Measurements from ENCODE around the gene GPX4.
"Not testable (repeated sequence)": the region's sequence is repeated elsewhere in the genome, so short reads cannot be mapped to it uniquely, and the experiment has no call there.

The GPX4 gene

DNA sequence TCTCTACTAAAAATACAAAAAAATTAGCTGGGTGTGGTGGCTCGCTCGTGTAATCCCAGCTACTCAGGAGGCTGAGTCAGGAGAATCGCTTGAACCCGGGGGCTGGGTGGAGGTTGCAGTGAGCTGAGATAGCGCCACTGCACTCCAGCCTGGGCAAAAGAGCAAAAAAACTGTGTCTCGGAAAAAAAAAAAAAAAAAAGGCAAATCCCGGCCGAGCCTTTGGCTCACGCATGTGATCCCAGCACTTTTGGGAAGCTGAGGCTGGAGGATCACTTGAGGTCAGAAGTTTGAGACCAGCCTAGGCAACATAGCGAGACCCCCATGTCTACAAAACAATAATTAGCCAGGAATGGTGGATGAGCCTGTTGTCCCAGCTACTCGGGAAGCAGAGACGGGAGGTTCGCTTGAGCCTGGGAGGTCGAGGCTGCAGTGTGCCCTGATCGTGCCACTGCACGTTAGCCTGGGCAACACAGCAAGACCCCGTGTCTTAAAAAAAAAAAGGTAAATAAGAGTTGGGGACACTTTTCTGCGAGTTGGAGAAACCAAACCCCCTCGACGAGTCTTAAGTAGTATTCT lies 574 bp upstream of the GPX4 start:
- no peak for DNase-seq

DNA sequence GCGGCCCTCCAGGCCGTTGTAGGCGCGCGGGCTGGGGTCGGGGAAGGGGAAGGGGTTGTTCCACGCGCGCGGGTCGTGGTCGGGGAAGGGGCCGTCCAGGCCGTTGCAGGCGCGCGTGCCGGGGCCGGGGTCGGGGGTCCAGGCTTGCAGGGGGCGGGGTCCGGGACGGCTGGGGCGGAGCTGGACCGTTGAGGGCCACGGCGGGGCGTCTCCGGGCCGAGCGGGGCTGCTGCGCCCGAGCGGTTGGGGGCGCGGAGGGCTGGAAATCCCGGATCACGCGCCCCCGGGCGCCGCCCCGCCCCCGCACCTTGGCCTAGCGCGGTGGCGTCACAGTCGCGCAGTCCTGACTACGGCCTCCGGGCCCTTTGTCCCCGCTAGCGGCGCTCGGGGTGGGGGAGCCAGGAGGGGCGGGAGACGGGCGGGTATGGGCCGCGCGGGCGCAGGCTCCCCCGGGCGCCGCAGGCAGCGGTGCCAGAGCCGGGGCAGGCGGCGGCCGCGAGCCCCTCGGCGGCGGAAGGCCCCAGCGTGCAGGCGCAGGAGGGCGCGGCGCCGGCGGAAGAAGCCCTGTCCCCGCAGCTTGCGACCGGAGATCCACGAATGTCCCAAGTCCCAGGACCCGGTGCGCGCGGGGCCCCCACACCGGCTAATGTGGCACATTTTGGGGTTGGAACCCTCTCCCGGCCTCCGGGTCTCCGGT lies 665 bp downstream of the GPX4 start:
- peak; percentile 82 for DNase-seq

DNA sequence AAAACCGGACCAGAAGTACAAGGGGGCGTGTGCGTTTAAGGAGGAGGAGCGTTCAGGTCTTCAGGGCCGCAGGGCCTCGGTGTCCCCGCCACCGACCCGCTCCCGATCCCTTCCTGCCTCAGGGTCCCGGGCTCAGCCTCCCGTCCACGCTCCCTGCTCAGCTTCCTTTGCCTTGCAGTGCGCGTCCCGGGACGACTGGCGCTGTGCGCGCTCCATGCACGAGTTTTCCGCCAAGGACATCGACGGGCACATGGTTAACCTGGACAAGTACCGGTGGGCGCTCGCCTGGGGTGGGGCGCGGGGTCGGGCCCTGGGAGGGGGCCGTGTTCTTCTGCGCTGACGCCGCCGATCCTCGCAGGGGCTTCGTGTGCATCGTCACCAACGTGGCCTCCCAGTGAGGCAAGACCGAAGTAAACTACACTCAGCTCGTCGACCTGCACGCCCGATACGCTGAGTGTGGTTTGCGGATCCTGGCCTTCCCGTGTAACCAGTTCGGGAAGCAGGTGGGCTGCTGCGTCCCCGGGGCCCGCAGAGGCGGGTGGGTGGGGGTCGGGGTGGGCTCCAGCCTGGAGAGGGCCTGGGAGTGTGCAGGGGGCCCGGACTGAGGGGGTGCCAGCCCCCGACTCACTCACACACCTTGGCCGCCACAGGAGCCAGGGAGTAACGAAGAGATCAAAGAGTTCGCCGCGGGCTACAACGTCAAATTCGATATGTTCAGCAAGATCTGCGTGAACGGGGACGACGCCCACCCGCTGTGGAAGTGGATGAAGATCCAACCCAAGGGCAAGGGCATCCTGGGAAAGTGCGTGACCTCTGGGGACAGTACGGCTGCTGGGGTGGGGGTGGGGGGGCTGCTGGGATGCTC lies 1.4 kb downstream of the GPX4 start:
- DNase-seq, result no peak

DNA sequence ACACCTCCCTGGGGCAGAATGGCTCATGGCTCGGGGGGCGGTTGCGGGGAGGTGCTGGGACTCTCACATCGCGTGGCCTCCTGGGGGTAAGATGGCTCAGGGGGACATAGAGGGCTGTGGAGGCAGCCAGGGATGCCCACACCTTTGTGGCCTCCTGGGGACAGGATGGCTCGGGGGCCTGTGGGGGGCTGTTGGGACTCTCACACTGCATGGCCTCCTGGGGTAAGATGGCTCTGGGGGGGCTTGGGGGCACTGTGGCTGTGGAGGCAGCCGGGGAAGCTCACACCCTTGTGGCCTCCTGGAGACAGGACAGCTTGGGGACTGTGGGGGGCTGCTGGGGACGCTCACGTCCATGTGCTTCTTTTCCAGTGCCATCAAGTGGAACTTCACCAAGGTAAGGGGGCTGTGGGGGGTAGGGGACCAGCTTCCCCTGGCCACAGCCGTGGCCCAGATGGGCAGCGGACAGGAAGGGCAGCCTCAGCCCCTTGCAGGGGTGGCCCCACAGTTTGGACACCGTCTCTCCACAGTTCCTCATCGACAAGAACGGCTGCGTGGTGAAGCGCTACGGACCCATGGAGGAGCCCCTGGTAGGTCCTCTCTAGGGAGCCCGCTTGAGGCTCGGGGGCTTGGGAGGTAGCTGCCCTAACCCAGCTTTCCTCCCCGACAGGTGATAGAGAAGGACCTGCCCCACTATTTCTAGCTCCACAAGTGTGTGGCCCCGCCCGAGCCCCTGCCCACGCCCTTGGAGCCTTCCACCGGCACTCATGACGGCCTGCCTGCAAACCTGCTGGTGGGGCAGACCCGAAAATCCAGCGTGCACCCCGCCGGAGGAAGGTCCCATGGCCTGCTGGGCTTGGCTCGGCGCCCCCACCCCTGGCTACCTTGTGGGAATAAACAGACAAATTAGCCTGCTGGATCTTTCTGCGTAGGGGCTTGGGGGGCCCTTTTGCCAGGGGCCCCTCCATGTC lies 2.4 kb downstream of the GPX4 start:
- DNase-seq, result no peak

DNA sequence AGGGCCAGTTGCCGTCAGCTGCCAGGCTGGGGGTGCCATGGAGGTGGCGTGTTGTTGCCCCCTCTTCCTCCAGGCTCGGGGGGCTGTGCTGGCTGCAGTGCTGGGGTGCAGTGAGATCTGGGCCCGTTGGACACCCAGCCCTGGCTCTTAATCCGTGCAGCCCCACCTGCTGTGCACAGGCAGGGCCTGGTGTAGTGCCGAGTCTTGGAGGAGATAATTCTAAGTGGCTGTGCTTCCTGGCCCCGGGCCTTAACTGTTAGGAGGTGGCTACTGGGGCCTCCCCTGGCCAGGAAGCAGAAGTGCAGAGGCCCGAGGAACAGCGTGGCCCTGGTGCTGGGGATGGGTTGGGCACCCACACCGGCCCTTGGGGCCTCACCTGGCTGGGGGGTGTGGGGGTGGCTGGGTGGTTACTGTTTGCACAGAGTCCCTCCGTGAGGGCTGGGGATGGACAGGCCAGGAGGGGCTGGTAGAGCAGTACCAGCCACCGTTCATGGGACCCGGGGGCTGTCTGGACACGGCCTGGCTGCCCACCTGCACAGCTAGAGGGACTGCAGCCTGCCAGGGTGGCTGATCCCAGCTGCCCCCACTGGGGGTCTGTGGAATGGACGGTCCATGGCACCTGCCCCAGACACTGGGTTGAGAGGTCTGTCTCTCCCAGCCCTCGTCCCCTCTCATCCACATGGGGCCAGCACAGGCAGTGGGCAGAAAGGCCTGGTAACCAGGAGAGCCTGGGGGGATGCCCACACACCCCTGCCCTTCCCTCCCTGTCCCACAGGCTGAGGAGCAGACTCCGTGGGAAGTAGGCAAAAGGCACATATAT lies 3.3 kb downstream of the GPX4 start:
- DNase-seq, result no peak

DNA sequence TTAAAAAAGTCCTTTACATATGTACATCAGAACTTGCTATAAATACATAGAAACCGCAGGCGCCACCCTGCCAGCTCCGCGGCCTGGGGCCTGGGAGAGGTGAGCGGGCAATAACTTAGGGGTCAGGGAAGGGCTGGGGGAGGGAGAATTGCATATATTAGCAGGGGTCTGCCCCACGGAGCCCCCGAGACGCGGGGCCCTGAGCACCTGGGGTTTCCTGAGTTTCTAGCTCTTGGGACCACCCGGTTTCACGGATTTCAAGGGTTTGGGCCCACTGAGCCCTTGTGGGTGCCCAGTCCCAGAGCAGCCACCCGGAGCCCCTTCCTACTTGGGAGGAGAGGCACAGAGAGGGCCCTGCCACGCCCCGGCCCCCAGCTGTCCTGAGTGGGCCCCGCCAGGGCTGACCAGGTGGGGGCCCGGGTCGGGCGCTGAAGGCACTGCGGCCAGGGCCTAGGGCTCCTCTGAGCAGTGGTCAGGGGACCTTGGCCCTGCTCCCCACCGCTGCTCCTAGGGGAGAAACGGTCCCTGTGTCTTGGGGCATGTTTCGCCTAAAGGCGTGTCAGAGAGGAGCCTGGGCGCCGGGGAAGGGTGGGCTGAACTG lies 4.0 kb downstream of the GPX4 start:
- no peak for DNase-seq

DNA sequence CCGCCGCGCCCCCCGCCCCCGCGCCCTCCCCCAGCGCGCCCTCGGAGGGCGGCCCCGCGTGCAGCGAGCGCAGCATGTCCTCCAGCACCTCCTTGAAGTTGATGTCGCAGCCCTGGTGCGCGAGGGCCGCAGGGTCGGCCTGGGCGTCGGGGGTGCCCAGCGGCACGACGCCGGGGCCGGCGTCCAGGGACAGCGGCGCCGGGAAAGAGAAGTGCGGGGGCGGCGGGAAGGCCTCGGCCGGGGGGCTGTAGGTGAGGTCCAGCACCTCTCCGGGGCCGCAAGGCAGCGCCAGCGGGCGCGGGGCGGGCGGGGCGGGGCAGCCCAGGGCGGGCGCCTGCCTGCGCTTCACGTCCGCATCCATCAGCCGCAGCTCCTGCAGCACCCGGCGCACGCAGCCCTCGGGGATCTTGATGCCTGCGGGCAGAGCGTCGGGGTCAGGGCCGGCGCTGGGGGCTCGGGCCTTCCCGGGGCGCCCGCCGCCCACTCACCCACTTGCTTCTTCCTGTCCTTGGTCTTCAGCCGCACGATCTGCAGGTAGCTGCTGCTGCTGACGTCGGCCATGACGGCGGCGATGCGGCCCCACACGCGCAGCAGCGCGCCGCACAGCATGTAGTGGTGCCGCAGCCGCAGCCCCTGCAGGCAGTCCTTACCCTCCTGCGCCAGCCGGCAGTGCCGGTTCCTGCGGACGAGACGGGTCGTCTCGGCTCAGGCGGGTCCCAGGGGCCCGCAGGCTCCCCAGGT lies 4.7 kb downstream of the GPX4 start:
- DNase-seq, result no peak

DNA sequence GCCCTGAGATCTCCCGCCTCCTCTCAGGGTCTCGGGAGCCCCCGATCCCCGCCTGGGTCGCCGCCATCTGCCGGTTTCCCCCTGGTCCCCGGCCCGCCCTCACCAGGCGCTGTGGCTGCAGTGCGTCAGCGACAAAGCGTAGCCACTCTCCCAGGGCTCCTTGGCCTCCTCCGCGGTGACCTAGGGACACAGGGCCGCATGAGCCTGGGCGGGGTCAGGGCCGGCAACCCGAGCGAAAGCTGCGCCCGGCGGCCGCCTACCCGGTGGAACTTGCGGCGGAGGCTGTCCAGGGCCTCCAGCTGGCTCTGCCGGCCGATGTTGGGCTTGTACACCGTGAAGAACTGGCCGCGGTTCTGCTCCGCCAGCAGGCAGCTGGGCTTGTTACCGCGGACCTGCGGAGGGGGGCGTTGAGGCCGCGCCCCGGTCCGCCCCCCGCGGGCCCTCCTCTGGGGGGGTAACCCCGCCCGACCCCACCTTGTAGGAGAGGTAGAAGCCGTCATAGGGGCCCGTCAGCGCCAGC lies 5.3 kb downstream of the GPX4 start:
- DNase-seq, result no peak

DNA sequence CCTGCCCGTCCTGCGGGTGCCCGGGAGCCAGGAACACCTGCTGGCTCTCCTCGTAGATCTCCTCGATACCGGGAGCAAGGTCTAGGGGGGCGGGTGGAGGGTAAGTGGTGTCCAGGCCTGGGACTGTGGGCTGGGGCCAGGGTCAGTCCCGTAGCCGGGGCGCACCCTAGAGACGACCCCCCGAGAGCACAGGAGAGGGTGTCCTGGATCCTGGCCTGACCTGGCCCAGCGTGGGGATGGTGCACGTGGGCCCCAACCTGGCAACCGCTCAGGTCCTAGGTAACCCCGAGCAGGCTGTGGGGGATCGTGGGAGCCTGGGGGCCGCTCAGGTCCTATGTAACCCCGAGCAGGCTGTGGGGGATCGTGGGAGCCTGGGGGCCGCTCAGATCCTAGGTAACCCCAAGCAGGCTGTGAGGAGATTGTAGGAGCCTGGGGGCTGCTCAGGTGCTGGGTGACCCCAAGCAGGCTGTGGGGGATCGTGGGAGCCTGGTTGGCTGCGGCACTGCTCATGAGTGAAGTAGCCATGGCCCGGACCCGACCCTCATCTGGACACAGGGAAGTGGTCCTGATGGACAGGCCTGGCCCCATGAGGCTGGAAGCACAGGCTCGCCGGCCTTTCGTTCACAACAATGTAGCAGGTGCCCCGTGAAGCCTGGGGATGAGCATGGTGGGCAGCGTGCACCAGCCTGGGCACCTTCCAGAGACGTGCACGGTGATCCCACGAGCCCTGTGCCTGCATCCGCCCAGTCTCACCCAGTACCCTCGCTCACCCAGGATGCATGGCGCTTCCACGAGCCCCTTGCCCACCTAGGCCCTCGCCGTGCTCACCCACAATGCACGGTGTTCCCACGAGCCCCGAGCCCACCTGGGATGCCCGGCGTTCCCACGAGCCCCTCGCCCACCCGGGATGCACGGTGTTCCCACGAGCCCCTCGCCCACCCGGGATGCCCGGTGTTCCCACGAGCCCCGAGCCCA lies 6.2 kb downstream of the GPX4 start:
- no peak for DNase-seq

DNA sequence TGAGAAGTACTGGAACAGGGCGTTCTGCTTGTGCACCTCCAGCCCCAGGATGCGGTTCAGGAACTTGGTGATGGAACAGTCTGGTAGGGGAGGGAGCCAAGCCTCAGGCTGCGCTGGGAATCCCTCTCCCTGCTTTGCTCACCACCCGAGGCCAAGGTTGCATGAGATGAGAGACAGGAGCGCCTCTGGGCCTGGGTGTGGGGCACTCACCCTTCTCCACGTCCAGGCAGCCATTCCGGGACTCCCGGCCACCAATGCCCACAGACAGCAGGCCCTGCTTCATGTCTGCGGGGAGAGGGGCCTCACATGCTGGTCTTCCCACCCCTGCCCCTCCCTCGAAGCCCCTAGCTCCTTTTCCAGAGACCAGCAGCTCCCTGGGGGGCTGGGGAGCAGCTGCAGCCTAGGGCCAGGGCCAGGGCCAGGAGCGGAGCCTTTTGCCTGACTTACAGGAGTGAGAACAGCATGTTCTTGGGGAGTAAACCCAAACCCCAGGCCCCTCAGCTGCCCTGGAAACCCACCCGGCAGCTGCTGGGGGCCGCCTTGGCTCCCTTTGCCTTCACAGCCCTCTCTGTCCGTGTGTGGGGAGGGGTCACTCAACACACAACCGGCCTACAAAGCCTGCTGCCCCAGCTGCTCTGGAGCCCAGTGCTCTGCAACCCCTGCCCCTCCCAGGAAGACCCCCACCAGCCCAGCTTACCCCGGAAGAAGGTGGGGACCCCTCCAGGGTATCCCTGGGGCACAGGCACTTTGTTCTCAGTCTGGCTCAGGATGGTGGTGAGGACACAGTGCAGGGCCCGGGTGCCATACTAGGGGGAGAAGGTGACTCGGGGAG lies 7.2 kb downstream of the GPX4 start:
- DNase-seq, result no peak

DNA sequence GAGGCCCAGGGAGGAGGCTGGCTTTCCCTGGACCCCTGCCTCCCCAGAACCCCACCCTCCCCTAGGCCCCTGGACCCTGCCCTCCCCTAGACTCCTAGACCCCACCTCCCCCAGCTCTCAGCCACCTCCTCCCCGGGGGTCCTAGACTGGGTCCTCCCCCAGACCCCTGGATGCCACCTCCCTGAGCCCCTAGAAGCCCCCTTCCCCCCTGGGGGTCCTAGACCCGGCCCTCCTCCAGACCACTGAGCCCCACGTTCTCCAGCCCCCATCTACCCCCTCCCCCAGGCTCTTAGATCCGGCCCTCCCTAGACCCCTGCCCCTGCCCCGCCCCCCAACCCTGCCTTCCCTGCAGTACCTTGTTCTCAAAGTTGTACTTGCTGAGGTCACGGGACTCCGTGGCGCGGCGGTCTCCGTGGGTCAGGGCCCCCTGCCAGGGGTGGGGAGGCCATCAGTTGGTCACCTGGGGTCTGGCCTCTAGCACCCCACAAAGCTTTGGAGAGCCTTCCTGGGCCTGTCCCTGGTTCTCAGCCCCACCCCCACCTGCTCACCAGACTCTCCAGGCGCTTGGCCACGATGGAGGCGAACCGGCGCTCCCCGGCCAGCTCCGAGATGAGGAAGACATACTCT lies 8.0 kb downstream of the GPX4 start:
- no peak for DNase-seq

DNA sequence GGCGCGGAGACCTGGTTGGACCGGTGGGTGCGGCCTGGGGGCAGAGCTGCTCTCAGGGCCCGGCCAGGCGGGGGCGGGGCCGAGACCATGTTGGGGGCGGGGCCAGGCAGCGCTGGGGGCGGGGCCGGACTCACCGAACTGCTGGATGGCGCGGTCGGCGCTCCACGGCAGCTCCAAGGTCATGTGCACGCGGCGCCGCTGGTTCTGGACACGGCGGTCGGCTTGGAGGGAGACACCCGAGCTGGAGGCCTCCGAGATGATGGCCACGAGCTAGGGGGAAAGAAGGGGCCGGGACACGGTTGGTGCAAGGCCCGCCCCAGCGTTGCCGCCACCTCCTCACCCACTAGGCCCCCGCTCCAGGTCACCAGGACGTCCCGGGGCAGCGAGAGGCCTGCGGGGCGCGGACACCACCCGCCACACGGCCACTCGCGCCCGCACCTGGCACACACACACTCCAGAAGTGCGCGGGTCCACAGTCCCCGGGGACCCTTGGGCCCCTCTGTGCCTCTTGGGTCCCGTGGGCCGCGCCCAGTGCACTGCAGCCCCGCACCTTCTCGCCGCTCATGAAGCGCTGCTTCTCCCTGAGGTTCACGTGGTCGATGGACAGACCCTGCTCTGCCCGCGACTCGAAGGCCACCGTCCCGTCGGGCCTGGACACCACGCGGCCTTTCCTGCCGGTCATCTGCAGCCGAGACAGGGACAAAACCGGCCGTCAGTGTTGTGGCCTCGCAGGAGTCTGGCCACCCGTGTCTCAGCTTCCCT lies 8.7 kb downstream of the GPX4 start:
- no peak for DNase-seq

DNA sequence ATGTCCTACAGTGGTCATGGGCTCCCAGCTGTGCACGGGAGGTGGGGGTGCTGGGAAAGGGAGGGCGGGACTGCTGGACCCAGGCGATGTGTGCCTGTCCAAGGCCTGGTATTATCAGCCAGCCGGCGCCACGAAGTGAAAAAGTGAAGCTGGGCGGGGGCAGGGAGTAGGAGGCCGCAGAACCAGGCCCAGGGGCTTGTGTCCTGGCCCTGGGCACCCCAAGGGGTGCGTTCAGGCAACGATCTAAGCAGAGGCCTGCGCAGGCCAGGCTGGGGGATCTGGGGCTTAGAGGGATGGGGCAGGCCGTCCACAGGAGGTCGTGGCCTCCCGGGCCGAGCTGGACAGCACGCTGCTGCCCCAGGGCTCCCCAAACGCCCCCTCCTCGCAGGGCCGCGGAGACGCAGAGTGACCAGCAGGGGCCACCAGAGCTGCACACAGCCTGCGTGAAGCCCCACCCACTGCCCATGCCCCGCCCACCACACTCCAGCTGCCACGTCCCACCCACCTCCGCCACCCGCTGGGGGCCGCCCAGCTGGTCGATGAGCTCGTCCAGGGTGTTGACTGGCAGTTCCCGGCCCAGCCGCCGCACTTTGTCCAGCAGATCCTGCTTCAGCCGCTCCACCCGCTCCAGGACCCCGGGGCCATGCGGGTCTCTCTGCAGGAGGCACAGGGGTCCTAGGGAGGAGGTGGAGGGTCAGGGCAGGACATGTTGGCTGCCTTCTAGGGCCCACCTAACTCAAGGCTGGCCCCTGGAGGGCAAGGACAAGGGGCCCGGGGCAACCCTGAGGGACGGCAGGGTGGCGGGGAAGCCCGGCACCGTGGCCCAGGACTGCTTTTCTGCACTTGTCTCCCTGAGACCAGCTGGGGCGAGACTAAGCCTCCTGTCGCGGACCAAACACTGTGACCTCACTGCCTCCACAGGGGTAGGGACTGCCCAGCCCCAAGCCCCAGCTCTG lies 9.5 kb downstream of the GPX4 start:
- DNase-seq, result peak; percentile 89

DNA sequence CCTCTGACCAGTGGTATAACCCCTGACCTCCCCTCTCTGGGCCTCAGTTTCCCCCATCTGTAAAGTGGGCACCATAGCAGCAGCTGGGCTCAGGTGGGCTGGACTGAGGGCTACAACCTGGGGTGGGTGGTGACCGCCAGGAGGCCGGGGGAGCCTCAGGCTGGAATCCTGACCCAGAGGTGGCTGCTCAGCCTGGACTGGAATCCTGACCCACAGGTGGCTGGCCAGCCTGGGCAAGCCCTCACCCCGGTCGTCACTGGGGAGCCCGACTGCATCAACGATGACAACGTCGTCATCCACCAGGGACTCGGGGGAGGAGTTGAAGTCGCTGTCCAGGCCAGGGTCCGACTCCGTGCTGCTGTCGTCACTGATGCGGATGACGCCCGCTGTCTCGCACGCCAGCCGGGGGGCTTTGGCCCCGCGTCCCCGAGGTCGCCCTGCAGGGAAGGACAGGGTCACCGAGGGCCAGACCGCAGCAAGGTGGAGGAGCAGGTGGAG lies 10.2 kb downstream of the GPX4 start:
- DNase-seq, result no peak

DNA sequence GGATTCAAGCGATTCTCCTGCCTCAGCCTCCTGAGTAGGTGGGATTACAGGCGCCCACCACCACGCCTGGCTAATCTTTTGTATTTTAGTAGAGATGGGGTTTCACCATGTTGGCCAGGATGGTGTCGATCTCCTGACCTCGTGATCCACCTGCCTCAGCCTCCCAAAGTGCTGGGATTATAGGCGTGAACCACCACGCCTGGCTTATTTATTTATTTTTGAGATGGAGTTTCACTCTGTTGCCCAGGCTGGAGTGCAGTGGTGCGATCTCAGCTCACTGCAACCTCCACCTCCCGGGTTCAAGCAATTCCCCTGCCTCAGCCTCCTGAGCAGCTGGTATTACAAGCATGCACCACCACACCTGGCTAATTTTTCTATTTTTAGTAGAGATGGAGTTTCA lies 10.9 kb downstream of the GPX4 start:
- not testable (repeated sequence) for DNase-seq

Data from CD4-positive, alpha-beta T cell treated with Interleukin-15 for 1 hour (primary cell).